CD4-positive, CD25-positive, alpha-beta regulatory T cell (primary cell): ENCODE results near the gene HSD17B8. TPM values are rescaled to one million over a fixed set of nuclear protein-coding genes. Genes with fewer than 3 reads are reported as not detected.

Source experiments
- ATAC-seq, 2 donors: fragments of 150-1000 bp; cut with Tn5 transposase; one replicate each; pipeline ENCODE4 v1.10.0; 2021; ENCODE audit warnings: low read depth in 2 of 2, moderate number of reproducible peaks in 2 of 2, moderate library complexity in 1 of 2
- DNase-seq, 3 donors: peaks; one replicate each; pipeline versions ENCODE4 v3.0.0 to v3.0.0-alpha.2; 2012 to 2022; ENCODE audit warnings: mixed read lengths in 1 of 3
- H3K27ac ChIP-seq: one replicate; pipeline ENCODE4 v1.7.0; 2013; ENCODE audit warnings: mild to moderate bottlenecking, low read length; ENCODE audit not compliant: insufficient read depth, poor library complexity, severe bottlenecking
- H3K27me3 ChIP-seq: one replicate; pipeline ENCODE4 v1.7.0; 2013; ENCODE audit warnings: low read length; ENCODE audit not compliant: control insufficient read depth, insufficient read depth
- H3K36me3 ChIP-seq: one replicate; pipeline ENCODE4 v1.7.0; 2013; ENCODE audit warnings: mild to moderate bottlenecking, low read length, moderate library complexity; ENCODE audit not compliant: control insufficient read depth, insufficient read depth
- H3K4me1 ChIP-seq: 2 replicates; pipeline ENCODE4 v1.7.0; 2013; ENCODE audit warnings: mild to moderate bottlenecking, low read length; ENCODE audit not compliant: insufficient read depth, control insufficient read depth, poor library complexity, severe bottlenecking
- H3K4me3 ChIP-seq: one replicate; pipeline ENCODE4 v1.7.0; 2013; ENCODE audit warnings: low read depth, mild to moderate bottlenecking, low read length, moderate library complexity
- H3K9me3 ChIP-seq, 2 experiments: 1 replicate in 1 of 2; 2 replicates in 1 of 2; pipeline ENCODE4 v1.7.0; 2013; ENCODE audit warnings: low read length in 2 of 2, mild to moderate bottlenecking in 1 of 2, moderate library complexity in 1 of 2; ENCODE audit not compliant: control insufficient read depth in 2 of 2
- H3K27ac Mint-ChIP-seq, 3 donors: one replicate each; pipeline ENCODE4 v1.8.0; 2020 to 2022; ENCODE audit warnings: mild to moderate bottlenecking in 3 of 3, mixed read lengths in 3 of 3, moderate library complexity in 2 of 3
- H3K27me3 Mint-ChIP-seq: one replicate; pipeline ENCODE4 v1.8.0; 2022; ENCODE audit warnings: mild to moderate bottlenecking, mixed read lengths
- H3K36me3 Mint-ChIP-seq: one replicate; pipeline ENCODE4 v1.8.0; 2020; ENCODE audit warnings: mixed read lengths
- H3K4me1 Mint-ChIP-seq, 4 donors: one replicate each; pipeline ENCODE4 v1.8.0; 2020 to 2022; ENCODE audit warnings: mixed read lengths in 4 of 4, mild to moderate bottlenecking in 1 of 4
- H3K4me3 Mint-ChIP-seq, 4 donors: one replicate each; pipeline ENCODE4 v1.8.0; 2020 to 2022; ENCODE audit warnings: mild to moderate bottlenecking in 4 of 4, mixed read lengths in 4 of 4, moderate library complexity in 3 of 4
- H3K9me3 Mint-ChIP-seq, 7 donors: one replicate each; pipeline ENCODE4 v1.8.0; 2020 to 2022; ENCODE audit warnings: mixed read lengths in 7 of 7, mild to moderate bottlenecking in 3 of 7, moderate library complexity in 2 of 7
- polyA plus RNA-seq, 4 donors: library from polyadenylated mRNA; unstranded; fragments of 300-500 nt; fragmentation: Illumina TruSeq; gene quantifications; one replicate each; pipeline ENCODE4 v1.2.3, GENCODE V29; 2021
- total RNA-seq: library from RNA; stranded (reverse); gene quantifications from one replicate; pipeline ENCODE4 v1.2.3, GENCODE V29; 2022

The HSD17B8 gene
- total and polyA plus RNA-seq, 5 donors from 2014 or later = 8.8 to 53.9 (median 38.3) TPM

DNA sequence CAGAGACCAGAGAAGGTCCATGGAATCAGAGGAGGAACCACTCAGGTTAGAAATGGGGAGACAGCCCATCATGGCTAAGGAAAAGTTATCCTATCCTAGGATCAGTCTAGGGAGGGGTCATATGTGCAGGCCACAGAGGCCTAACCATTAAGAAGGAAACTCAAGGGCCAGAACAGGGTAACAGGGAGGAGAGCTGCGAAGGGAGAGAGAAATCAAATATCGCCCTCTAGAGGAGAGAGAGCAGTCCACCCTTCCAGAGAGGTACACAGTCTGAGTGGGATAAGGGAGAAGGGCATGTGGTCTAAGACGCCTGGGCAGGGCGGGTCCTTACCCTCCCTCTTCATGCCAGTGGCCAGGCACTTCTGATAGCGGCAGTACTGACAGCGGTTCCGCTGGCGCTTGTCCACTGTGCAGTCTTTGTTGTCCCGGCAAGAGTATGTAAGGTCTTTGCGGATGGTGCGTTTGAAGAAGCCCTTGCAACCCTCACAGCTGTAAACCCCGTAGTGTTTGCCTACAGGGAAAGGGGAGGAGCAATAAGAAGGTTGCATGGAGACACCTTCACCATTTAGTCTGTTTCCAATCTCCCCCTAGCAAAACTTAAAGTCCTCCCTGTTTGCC, 6.9 kb upstream of the HSD17B8 start:
- peak; percentile 29 to 31 for ATAC-seq
- peaks cover 50% of the 10 kb centered on the region for H3K4me1 ChIP-seq
- peak in 2 of 3 donors; percentile 58 to 65 for DNase-seq
- no peak overlapping the region for H3K4me3 ChIP-seq
- H3K27ac ChIP-seq = no peak overlapping the region
- Mint-ChIP-seq H3K4me3 (peak overlapping the region; percentile 61 to 98 (median 78)), H3K4me1 (peaks cover 10 to 71% (median 44%) of the 10 kb centered on the region in 4 donors), H3K27me3 (peaks cover 6% of the 10 kb centered on the region), H3K9me3 (peaks cover 0 to 3% (median 0%) of the 10 kb centered on the region in 7 donors), H3K36me3 (peaks cover 27% of the 10 kb centered on the region), H3K27ac (peak overlapping the region; percentile 22 to 98 (median 48))
- H3K27me3 ChIP-seq = no peaks in the 10 kb centered on the region
- H3K36me3 ChIP-seq = peaks cover 38% of the 10 kb centered on the region
- H3K9me3 ChIP-seq = no peaks in the 10 kb centered on the region

DNA sequence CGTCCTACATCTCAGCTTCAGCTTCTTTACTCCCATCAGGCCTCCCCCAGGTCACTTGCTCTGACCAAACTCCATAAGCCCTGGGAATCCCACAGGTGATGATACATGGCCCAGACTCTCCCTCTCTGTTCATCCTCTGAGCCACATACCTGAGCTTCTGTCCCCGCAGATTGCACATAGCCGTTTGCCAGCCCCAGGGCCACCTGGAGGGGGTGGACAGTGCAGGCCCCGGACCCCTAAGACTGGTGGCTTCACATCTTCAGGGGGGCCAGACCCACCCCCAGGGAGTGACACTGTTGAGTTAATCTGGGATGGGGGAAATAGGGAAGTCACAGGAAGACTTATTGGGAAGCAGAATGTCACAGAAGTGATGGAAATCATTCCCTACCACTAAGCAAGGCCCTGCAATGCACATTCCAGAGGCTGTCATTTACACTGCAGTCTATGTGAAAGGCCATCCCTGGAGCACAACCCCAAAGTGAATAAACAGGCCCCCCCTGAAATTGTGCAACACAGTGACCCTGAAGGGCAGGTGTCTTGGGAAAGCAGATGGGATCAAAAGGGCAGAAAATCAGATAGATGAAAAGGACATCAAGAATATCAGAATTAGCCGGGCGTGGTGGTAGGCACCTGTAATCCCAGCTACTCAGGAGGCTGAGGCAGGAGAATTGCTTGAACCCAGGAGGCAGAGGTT, 6.1 kb upstream of the HSD17B8 start:
- H3K4me1 Mint-ChIP-seq = peaks cover 10 to 74% (median 47%) of the 10 kb centered on the region in 4 donors
- peaks cover 34% of the 10 kb centered on the region for H3K36me3 Mint-ChIP-seq

DNA sequence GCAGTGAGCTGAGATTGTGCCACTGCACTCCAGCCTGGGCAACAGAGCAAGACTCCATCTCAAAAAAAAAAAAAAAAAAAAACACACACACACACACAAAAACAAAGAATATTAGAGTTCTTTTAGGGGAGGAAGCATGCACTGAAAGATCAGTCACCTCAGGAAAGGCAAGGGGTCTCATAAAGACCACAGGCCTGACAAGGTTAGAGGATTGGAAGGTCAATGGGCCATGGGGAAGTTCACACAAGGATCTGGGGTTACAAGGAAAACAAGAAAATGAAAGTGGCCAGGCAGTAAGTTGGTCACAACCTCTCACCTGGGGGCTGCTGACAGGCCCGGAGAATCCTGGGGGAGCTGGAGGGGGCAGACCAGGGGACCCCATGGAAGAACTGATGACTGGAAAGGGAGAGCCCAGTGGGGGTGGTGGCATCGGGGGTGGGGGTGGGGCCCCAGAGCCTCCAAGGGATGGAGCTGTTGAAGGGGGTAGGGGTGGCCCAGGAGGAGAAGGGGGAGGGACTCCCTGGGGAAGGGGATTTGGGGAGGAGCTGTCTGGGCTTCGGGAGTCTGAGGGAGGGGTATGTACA, 5.5 kb upstream of the HSD17B8 start:
- Histone ChIP-seq H3K9me3 (no peaks in the 10 kb centered on the region), H3K27me3 (no peaks in the 10 kb centered on the region), H3K27ac (no peak overlapping the region), H3K4me3 (peak overlapping the region; percentile 87), H3K4me1 (peaks cover 40% of the 10 kb centered on the region), H3K36me3 (peaks cover 50% of the 10 kb centered on the region)
- Mint-ChIP-seq H3K36me3 (peaks cover 36% of the 10 kb centered on the region), H3K9me3 (peaks cover 0 to 3% (median 0%) of the 10 kb centered on the region in 7 donors), H3K27ac (peak overlapping the region; percentile 93 to 98 (median 93)), H3K4me1 (peaks cover 10 to 77% (median 48%) of the 10 kb centered on the region in 4 donors), H3K27me3 (no peaks in the 10 kb centered on the region), H3K4me3 (peak overlapping the region; percentile 88 to 99 (median 94))
- no peak for ATAC-seq
- DNase-seq = no peak

More for the DNA sequence above, 6.1 kb upstream of the HSD17B8 start:
- Histone ChIP-seq H3K27ac (no peak overlapping the region), H3K36me3 (peaks cover 45% of the 10 kb centered on the region), H3K9me3 (no peaks in the 10 kb centered on the region), H3K27me3 (no peaks in the 10 kb centered on the region), H3K4me1 (peaks cover 42% of the 10 kb centered on the region), H3K4me3 (no peak overlapping the region)
- Mint-ChIP-seq H3K27ac (peak overlapping the region; percentile 90 to 98 (median 93)), H3K4me3 (peak overlapping the region; percentile 88 to 99 (median 94)), H3K9me3 (peaks cover 0 to 3% (median 0%) of the 10 kb centered on the region in 7 donors), H3K27me3 (no peaks in the 10 kb centered on the region)
- DNase-seq = no peak
- ATAC-seq = no peak

DNA sequence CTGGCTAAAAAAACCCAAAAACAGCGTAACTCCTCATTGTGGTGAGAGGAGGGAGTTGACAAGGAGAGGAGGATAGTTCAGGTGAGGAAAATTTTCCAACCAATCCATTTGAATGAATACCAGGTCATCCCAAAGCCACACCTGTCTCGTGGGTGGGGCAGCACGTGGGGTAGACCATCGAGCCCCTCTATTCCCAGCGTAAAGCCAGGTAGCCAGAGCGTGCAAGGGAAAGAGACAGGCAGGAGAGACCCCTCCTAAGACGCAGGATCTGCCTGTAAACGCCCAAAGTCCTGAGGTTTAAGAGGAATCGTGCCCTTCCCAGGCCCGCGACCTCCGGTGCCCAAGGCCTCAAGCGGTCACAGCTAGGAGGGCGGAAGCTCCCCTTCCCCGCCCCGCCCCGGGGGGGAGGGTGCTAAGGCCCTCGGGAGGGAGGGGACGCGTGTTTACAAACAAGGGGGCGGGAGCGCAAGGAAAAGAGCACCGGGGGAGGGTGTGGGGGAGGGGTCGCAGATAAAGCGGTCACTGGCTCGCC, 4.7 kb upstream of the HSD17B8 start:
- Histone ChIP-seq H3K27ac (peak overlapping the region; percentile 96), H3K36me3 (peaks cover 45% of the 10 kb centered on the region), H3K4me3 (peak overlapping the region; percentile 87), H3K9me3 (no peaks in the 10 kb centered on the region), H3K4me1 (peaks cover 46% of the 10 kb centered on the region), H3K27me3 (no peaks in the 10 kb centered on the region)
- Mint-ChIP-seq H3K27me3 (no peaks in the 10 kb centered on the region), H3K27ac (peak overlapping the region; percentile 91 to 98 (median 93)), H3K4me1 (peaks cover 10 to 79% (median 51%) of the 10 kb centered on the region in 4 donors), H3K36me3 (peaks cover 34% of the 10 kb centered on the region), H3K9me3 (peaks cover 0 to 3% (median 0%) of the 10 kb centered on the region in 7 donors), H3K4me3 (peak overlapping the region; percentile 91 to 99 (median 96))
- DNase-seq = peak in 1 of 3 donors; percentile 87
- ATAC-seq = peak; percentile 13 to 23

- DNase-seq (peak; percentile 98 to 99 (median 99)), ATAC-seq (peak; percentile 74 to 78)
- Histone ChIP-seq H3K27me3 (no peaks in the 10 kb centered on the region), H3K27ac (peak within 1 kb of the TSS; percentile 96), H3K4me1 (peaks cover 54% of the 10 kb centered on the region), H3K36me3 (peaks cover 38% of the 10 kb centered on the region), H3K4me3 (peak within 1 kb of the TSS; percentile 97), H3K9me3 (no peaks in the 10 kb centered on the region)
- peak within 1 kb of the TSS; percentile 98 to 99 (median 98) for H3K27ac Mint-ChIP-seq
- H3K36me3 Mint-ChIP-seq = peaks cover 27% of the 10 kb centered on the region
- H3K27me3 Mint-ChIP-seq = no peaks in the 10 kb centered on the region
- peak within 1 kb of the TSS; percentile 95 to 100 (median 98) for H3K4me3 Mint-ChIP-seq
- H3K4me1 Mint-ChIP-seq = peaks cover 10 to 83% (median 55%) of the 10 kb centered on the region in 4 donors
- H3K9me3 Mint-ChIP-seq = peaks cover 0 to 3% (median 0%) of the 10 kb centered on the region in 7 donors
Measured at GRCh38 chr6:33200219-33201146, 4.0 kb upstream of the HSD17B8 start, which contains the start of the genes RXRB and SLC39A7. RXRB (minus strand) TSS chr6:33200665; CDS start chr6:33200476, 189 bp downstream. SLC39A7 (plus strand) TSS chr6:33200867; CDS start chr6:33201246, 379 bp downstream.

DNA sequence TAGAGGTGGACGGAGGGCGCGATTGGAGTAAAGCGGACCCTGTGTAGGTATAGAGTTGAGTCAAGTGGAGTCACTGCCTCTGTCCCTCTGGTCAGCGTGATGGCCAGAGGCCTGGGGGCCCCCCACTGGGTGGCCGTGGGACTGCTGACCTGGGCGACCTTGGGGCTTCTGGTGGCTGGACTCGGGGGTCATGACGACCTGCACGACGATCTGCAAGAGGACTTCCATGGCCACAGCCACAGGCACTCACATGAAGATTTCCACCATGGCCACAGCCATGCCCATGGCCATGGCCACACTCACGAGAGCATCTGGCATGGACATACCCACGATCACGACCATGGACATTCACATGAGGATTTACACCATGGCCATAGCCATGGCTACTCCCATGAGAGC, 3.3 kb upstream of the HSD17B8 start:
- Mint-ChIP-seq H3K4me1 (peaks cover 10 to 83% (median 55%) of the 10 kb centered on the region in 4 donors), H3K27ac (peak overlapping the region; percentile 98 to 99 (median 98)), H3K36me3 (peaks cover 21% of the 10 kb centered on the region), H3K9me3 (peaks cover 0 to 3% (median 0%) of the 10 kb centered on the region in 7 donors), H3K27me3 (no peaks in the 10 kb centered on the region), H3K4me3 (peak overlapping the region; percentile 95 to 100 (median 98))
- Histone ChIP-seq H3K36me3 (peaks cover 31% of the 10 kb centered on the region), H3K27me3 (no peaks in the 10 kb centered on the region), H3K4me1 (peaks cover 56% of the 10 kb centered on the region), H3K9me3 (no peaks in the 10 kb centered on the region), H3K4me3 (peak overlapping the region; percentile 97), H3K27ac (peak overlapping the region; percentile 96)
- DNase-seq (no peak), ATAC-seq (no peak)
